Breast epithelium (tissue), 3 donors: ENCODE measurements around the gene VMP1.
"Not testable (repeated sequence)": the region's sequence is repeated elsewhere in the genome, so short reads cannot be mapped to it uniquely, and the experiment has no call there.

Source experiments
- CTCF ChIP-seq, 3 donors: fragments of 450-650 bp; IDR thresholded peaks; one replicate each; pipeline ENCODE4 v1.5.1; 2016 to 2017; ENCODE audit warnings: antibody characterized with exemption in 3 of 3, mild to moderate bottlenecking in 3 of 3, moderate library complexity in 3 of 3
- POLR2A ChIP-seq: fragments of 450-650 bp; IDR thresholded peaks from one replicate; pipeline ENCODE4 v1.6.1; 2016; ENCODE audit warnings: antibody characterized with exemption, mild to moderate bottlenecking, moderate library complexity
- POLR2AphosphoS5 ChIP-seq, 3 donors: sonication (generic); formaldehyde crosslinking; IDR thresholded peaks; one replicate each; pipeline ENCODE4 v1.6.1; 2017; ENCODE audit warnings: antibody characterized with exemption in 3 of 3

DNA sequence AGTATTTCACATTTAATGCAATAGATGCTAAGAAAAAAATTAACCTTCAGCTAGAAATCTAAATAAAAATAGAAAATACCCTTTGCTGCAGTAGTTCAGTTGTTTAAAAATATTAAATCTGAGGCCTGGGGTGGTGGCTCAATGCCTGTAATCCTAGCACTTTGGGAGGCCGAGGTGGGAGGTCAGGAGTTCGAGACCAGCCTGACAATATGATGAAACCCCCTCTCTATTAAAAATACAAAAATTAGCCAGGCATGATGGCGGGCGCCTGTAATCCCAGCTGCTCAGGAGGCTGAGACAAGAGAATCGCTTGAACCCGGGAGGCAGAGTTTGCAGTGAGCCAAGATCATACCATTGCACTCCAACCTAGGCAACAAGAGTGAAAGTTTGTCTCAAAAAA is 98.9 kb downstream of the VMP1 start:
- TF ChIP-seq CTCF (IDR thresholded peaks at IDR 0.05); POLR2AphosphoS5 (IDR thresholded peaks at IDR 0.05); POLR2A: not testable (repeated sequence)
